HG03108 (cell line): ENCODE measurements around the gene PLA1A.

Source experiments
- ATAC-seq: cut with Tn5 transposase; IDR thresholded peaks from one replicate; pipeline ENCODE4 v1.9.1; 2021; ENCODE audit warnings: moderate library complexity; ENCODE audit not compliant: unreplicated experiment

PLA1A gene

DNA sequence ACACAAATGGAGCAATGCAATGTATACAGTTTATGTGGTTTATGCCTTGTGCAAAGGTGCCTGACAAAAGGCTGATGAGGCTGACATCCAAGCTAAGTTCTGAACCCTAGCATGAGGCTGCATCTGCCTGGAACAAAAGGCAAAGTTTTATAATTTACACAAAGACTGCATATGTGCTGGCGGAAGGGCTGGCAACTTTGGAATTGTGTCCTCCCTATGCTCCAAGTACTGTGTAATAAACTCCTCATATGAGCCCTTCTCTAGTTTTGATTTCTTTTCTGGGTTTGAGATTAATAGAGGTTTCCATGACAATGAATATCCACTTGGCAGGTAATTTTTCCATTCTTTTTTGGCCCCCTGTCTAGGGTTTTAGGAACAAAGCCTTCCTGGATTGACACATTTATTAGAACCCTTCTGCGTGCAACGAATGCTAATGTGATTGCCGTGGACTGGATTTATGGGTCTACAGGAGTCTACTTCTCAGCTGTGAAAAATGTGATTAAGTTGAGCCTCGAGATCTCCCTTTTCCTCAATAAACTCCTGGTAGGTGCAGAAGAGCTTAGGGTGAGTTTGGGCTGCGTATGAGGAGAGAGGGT is 10.8 kb downstream of the PLA1A start:
- no peak for ATAC-seq

DNA sequence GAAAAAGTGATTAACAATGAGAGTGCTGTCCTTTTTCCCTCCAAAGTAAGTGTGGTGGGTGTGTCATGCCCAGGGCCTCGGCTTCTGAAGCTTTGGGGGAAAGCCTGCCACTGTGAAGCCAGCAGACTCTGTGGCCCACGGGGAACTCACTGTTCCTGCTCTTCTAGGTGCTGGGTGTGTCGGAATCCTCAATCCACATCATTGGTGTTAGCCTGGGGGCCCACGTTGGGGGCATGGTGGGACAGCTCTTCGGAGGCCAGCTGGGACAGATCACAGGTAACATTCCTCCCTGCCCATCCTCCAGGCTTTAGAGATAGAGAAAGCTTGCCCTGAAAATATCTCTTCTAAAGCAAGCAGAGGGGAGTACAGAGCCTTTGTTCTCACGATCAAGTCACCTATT is 11.6 kb downstream of the PLA1A start:
- ATAC-seq: no peak

DNA sequence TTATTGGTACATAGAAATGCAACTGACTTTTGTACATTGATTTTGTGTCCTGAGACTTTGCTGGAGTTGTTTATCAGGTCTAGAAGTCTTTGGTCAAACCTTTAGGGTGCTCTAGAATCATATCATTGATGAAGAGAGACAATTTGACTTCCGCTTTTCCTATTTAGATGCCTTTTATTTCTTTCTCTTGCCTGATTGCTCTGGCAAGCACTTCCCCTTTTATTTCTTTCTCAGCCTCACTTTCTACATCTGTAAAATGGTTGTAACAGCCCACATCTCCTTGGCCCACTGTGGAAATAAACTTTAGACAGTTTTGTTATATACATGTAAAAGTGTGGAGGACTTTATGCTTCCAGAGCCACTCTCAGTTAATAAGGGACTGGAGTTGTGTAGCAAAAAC is 14.0 kb downstream of the PLA1A start:
- ATAC-seq: no peak

DNA sequence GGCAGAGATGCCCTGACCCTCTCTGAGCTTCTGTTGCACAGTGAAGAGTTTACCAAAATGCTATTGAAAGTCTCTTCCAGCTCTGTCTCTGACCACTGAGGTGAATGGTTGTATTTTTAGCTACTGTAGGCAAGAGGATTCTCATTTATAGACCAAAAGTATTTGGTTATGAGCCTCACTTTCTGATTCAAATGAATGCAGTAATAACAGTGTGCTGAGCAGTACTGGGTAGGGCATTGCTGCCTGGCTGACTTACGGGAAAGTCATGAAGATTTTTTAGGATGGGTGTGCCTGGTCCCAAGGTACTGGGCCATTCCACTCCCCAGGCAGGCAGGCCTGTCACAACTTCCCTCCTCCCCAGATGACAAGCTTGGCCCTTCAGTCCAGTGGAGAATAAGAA is 15.5 kb downstream of the PLA1A start:
- no peak for ATAC-seq

DNA sequence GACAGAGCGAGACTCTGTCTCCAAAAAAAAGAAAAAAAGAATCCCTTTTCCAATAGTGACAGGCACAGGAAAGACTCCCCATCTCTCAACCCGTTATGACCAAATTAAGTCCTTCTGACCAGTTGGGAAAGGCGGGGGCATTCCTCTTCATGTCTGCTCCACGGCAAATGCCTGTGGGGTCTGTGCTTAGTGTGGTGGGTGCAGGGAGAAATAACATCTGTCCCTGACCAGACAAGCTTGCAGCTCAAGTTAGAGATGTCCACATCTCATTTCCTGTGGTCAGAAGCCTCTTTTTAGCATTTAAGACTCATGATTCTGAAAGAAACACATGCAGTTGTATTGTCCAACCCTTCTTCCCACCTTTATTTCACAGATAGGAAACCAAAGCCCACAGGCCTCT is 16.2 kb downstream of the PLA1A start:
- no peak for ATAC-seq

DNA sequence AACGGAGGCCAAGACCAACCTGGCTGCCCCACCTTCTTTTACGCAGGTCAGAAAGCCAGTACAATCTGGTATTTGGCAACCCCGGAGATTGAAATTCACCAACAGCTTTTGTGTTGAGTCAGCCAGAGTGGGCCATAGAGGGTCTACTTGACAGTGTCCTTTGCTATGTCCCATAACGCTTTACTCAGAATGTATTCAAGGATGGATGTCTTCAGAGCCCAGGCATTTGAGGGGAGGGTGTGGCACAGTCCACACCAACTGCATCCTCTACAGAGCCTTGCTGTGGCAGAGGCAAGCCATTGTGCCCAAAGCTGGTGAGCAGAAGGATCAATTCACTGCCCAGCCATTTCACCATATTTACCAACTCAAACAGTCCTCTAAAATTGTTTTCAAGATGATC is 18.4 kb downstream of the PLA1A start:
- ATAC-seq: no peak

DNA sequence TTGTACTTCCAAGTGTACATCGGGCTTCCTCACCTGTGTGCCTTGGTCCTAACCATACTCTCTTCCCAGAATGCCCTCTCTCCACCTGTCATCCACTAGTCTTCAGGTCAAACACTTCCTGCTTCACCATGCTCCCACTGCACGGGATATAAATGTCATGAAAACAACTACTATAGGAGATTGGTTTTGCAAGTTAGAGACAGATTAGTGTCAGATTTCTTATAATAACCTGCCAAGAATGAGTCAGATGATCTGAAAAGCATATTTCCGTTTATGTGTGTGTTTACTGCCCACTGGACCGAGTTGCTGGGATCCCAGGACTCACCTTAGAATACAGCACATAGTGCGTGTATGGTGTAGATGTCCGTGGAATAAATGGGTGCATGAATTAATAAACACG is 21.4 kb downstream of the PLA1A start:
- ATAC-seq: no peak

DNA sequence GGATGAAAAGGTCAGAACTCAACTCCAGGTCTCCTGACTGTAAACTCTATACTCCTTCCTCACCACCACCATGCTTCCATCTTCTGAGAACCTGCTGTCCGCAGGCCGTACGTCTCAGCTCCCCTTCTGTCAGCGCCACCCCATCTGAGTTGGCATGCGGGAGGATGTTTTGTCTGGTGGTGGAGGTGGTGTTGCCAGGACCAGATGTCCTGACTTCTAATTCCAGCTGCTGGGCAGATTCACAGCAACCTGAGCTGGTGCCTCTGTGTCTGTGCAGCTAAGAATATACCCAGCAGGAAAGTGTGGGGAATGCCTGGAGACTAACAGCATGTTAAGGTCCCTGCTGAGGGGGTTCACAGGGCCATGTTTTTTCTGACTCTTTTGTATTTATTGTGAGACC is 23.2 kb downstream of the PLA1A start:
- ATAC-seq: no peak

DNA sequence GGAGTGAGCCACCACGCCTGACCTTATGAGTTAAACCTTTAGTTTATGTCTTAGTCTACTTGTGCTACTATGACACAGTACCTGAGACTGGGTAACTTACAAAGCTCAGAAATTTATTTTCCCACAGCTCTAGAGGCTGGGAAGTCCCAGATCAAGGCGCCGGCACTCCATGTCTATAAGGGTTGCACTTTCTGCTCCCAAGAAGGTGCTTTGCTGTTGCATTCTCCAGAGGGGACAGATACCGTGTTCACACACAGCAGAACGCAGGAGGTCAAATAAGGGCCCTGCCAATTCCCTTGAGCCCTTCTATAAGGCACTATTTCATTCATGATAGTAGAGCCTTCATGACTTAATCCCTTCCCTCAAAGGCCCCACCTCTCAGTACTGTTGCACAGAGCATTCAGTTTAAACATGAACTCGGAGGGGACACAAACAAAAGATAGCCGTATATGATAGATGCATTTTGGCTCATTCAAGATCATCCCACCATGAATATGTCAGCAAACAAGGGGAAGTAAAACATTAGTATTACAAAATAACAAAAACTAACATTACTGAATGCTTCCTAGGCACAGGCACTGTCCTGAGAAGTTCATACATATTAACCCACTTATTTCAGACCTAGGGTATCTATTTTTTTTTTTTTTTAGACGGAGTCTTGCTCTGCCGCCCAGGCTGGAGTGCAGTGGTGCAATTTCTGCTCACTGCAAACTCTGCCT is 26.5 kb downstream of the PLA1A start:
- ATAC-seq: no peak

DNA sequence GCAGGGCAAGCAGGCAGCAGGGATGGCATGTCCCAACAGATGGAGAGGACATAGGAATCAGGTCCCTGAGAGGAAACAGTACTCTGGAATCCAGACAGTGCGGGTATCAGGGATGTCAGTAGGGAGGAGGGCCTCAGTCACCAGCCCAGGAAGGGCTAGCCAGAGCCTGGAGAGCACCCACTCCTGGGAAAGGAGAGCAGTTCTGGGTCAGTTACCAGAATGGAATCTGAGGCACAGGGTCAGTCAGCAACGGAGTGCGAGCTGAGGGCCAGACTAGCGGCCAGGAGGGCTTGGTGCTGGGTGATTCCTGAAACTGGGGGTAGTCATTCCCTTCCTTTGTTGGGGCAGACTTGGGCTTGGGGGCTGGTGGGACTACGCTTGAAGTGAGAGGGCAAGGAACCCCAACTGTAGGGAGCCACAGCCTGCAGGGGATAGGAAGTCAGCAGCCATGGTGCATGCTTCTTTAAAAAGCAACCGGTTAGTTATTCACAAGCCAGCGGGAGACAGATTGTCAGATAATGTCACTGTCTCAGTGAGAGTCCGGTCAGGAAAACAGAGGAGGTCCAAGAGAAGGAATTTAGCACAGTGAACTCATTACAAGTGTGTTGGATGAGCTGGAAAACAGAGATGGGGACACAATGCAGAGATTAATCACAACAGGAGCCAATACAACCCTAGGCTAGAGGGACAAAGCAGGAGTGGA is 27.9 kb downstream of the PLA1A start:
- no peak for ATAC-seq

DNA sequence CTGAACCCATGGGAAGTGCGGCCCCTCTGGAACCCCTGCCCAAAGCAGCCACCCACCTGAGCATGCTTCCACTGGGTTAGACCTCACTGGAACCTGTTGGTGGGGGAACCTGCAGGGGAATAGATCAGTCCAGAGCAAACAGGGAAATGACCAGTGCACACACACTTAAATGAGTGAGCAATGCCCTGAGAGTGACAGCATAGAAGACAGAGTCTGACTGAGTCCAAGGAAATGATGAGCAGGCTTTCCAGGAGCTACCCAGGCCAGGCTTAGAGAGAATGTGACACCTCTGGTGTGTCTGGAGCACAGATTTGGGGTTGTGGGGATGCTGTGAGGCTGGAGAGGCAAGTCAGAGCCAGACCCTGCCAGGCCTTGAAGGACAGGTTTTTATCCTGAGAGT is 28.5 kb downstream of the PLA1A start:
- ATAC-seq: no peak

DNA sequence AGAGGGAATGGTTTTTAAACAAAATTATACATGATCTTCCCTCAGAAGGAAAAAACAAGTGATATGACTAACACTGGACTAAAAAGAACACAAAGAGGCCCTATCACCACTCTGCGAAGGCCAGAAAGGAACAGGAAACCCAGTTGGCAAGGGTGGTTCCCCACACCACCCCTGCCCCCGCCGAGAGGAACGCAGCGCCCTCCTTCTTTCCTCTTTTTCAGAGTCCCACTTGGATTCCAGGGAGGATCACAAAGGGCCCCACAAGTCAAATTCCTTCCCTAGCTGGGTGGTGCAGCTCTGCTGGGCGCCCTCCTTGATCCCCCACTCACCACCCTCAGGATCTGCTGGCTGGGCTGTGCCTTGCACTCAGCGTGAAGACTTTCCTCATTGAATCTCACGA is 29.8 kb downstream of the PLA1A start:
- peak; percentile 44 for ATAC-seq

DNA sequence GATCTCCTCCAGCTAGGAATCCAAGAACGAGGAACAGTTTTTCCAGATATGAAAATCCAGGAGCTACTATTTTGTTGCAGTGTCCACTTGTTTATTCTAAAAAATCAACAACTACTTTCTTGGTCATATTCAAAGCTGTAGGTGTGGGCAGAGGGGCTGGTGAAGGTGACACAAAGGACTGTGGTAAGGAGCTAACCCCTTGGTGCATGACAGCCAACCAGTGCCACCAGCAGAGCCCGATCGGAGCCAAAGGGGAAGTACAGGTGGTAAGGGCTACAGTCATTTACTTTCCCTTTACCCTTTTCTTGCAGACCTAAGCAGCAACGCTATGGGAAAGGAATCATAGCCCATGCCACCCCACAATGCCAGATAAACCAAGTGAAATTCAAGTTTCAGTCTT is 30.7 kb downstream of the PLA1A start:
- peak; percentile 50 for ATAC-seq

DNA sequence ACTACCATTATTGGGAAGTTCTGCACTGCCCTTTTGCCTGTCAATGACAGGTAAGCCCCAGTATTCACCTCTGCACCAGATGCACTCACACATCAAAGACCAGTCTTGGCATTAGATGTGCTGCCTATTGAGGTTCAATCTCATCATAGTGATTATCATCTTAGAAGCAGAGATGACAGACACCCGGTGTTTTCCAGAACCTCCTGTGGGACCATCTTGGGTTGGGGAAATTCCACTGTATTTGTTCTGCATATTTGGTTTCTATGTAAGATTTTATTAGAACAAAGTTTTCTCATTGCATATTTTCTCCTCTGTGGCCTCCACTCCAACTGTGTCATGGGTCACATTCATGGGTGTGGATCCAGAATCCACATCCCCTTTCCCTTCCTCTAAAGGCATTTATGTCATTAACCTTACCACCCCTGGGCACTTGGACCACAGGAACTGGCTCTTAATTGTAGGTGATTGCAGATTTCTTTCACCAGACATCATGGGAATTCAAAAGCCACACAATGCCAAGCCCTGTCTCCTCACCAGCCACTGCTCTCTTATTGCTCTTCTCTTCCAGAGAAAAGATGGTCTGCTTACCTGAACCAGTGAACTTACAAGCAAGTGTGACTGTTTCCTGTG is 31.2 kb downstream of the PLA1A start:
- peak; percentile 23 for ATAC-seq

DNA sequence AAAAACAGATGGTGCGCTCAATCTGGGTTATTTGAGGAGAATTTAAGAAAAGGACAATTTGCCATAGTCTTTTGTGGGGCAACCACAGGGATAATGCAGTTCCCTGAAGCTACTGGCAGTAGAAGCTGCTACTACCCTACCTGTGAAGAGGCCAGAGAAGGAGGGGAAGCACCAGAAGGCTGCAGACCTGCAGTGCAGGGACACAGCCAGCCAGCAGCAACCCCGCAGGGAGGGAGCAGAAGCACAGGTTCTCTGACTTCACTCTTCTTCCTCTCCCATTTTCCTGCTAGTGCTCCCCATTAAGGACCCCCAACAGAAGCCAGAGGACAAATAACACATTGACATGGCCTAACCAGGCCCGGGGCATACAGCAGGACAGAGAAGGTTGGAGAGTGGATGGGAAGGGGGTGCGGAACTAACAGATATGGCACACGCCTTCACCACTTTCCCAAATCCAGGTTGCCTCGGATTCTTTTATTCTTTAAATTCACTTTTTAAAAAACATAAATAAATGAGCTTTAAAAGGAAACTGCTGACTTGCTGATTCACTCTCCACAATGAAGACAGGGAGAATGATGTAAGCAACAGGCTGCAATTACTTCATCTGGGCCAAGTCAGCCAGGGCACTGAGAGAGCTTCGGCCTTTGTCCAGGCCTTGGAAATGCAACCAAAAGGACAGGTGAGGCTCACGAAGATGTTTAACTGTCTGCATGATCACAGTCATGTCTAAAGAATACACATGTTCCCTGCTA is 32.6 kb downstream of the PLA1A start:
- no peak for ATAC-seq

DNA sequence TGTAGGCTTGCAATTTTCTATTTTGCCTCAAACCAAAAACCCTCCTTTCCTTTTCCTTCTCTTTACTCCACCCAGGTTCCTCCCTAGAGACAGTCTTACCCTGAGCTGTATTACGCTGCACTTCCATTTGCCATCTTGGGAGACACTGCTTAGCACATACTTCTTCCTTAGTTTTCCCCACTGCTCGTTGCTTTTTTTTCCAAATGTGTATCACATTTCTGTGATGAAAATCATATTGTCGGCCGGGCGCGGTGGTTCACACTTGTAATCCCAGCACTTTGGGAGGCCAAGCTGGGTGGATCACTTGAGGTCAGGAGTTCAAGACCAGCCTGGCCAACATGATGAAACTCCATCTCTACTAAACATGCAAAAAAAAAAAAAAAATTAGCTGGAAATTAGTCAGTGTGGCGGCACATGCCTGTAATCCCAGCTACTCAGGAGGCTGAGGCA is 33.2 kb downstream of the PLA1A start:
- no peak for ATAC-seq

DNA sequence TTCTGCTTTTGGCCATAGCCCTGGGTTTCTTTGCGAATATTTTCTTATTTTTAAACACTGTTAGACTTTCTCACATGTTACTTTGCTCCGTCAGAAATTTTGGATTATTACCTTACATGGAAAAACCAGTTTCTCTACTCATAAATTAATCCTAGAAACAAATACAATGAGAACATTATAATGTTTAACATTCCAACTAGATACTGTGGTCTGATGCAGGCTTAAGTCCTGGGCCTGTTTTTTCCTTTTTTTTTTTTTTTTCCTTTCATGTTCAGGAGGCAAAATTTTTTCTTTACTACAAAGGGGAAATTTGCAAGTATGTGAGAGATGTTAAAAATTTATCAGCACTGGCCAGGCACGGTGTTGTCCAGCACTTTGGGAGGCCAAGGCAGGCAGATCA is 33.8 kb downstream of the PLA1A start:
- no peak for ATAC-seq

DNA sequence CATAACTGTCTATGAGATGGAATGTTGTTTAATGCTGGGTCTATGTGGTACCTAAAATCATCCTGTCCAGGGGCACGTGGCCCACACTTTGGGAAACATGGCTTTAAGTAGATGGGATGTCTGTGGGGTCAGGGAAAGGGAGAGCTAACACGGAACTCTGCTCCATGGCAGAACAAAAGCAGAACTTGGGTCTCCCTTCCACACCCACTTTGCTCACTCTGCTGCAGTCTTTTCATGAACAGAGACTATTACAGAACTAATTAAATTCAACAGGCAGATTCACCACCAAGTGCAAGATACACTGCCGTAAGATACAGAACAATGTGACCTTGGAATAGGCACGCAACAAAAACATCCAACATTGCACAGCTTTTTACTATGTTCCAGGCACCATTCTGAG is 34.5 kb downstream of the PLA1A start:
- no peak for ATAC-seq

DNA sequence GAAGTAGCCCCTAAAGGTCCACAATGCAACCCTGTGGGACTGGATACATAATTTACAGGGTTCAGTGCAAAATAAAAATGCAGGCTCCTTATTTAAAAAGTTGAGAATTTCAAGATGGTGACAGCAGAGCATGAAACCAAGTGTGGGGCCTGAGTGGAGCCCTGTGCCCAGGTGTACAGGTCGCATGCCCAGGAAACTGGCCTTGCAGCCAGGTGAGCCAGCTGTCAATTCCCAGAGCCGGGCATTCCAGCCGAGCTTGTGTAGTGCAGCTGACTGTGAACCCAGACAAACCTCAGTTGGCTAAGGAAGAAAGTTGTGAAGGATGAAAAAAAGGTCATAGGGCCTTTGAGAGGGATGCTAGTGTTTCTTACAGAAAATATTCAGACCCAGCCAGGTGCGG is 35.1 kb downstream of the PLA1A start:
- no peak for ATAC-seq

DNA sequence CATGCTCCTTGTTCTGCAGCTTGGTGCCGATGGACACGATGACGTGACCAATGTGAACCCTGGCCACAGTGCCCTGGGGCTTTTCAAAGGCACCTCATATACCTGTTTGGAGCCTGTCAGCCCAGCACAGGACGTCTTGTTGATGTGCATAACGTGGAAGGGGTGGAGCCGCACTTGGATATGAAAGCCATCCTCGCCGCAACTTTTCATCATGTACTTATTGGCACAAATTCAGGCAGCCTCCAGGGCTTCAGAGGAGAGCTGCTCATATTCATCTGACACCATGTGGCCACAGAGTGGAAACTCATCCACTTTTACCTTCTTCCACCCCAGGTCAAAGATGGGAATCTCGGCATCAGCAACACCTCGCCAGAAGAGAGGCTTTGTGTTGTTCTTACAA is 38.0 kb downstream of the PLA1A start:
- ATAC-seq: no peak

DNA sequence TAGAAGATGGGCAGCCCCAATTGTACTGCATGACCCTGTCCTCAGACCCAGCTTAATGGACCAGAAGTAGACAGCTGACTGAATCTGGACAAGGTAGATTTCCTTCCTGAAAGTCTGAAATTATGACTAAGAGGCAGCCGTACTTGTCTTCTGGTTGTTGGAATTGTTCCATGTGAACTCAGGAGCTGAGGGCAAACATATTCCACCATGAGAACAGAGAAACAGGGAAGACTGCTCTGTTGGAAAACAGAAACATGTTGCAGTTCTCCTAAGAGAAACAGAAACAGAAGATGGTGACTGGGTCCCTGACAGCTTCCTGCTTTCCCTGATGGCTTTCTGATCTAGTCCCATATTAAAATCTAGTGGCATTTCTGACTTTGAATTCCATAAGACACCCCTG is 38.6 kb downstream of the PLA1A start:
- ATAC-seq: no peak
